H9 (cell line): ENCODE data around the gene PTPRN2. TPM values are rescaled to one million over a fixed set of nuclear protein-coding genes. Genes with fewer than 3 reads are reported as not detected.
"Not testable (repeated sequence)": the region's sequence is repeated elsewhere in the genome, so short reads cannot be mapped to it uniquely, and the experiment has no call there.

ENCODE experiments used
- DNase-seq: peaks from one replicate; pipeline ENCODE4 v3.0.0-alpha.2; 2017
- H2AFZ ChIP-seq: one replicate; pipeline ENCODE4 v1.6.1; 2013; ENCODE audit warnings: mild to moderate bottlenecking, low read length, control low read depth, moderate library complexity
- H2AK5ac ChIP-seq: 2 replicates; pipeline ENCODE4 v1.6.1; 2013; ENCODE audit warnings: low read length, control low read depth, mixed read lengths; ENCODE audit not compliant: insufficient read length
- H2BK120ac ChIP-seq: one replicate; pipeline ENCODE4 v1.6.1; 2013; ENCODE audit warnings: low read depth, mild to moderate bottlenecking, low read length, control low read depth, inconsistent platforms; ENCODE audit not compliant: poor library complexity, severe bottlenecking
- H2BK12ac ChIP-seq: 2 replicates; pipeline ENCODE4 v1.6.1; 2013; ENCODE audit warnings: low read length, control low read depth, mixed read lengths, low read depth; ENCODE audit not compliant: insufficient read length
- H2BK15ac ChIP-seq: 2 replicates; pipeline ENCODE4 v1.6.1; 2013; ENCODE audit warnings: low read depth, low read length, control low read depth
- H2BK20ac ChIP-seq: one replicate; pipeline ENCODE4 v1.6.1; 2013; ENCODE audit warnings: low read depth, mild to moderate bottlenecking, low read length, control low read depth, inconsistent platforms; ENCODE audit not compliant: poor library complexity, severe bottlenecking
- H2BK5ac ChIP-seq: 2 replicates; pipeline ENCODE4 v1.6.1; 2013; ENCODE audit warnings: low read length, control low read depth, mixed read lengths; ENCODE audit not compliant: insufficient read length
- H3K14ac ChIP-seq: 2 replicates; pipeline ENCODE4 v1.6.1; 2013; ENCODE audit warnings: low read length, control low read depth; ENCODE audit not compliant: insufficient read depth
- H3K18ac ChIP-seq: 2 replicates; pipeline ENCODE4 v1.6.1; 2013; ENCODE audit warnings: low read depth, mild to moderate bottlenecking, mixed read lengths, low read length, control low read depth; ENCODE audit not compliant: insufficient read length
- H3K23ac ChIP-seq: 2 replicates; pipeline ENCODE4 v1.6.1; 2013; ENCODE audit warnings: low read length, control low read depth, mixed read lengths, low read depth; ENCODE audit not compliant: insufficient read length
- H3K23me2 ChIP-seq: 2 replicates; pipeline ENCODE4 v1.6.1; 2013; ENCODE audit warnings: low read depth, mild to moderate bottlenecking, mixed read lengths, low read length, control low read depth; ENCODE audit not compliant: insufficient read length, poor library complexity, severe bottlenecking
- H3K27ac ChIP-seq: 2 replicates; pipeline ENCODE4 v1.5.1; 2013; ENCODE audit warnings: low read length, control low read depth, mixed read lengths, low read depth; ENCODE audit not compliant: insufficient read length
- H3K27me3 ChIP-seq: 2 replicates; pipeline ENCODE4 v1.6.1; 2013; ENCODE audit warnings: low read length, control low read depth, inconsistent platforms; ENCODE audit not compliant: insufficient read depth
- H3K4ac ChIP-seq: 2 replicates; pipeline ENCODE4 v1.6.1; 2013; ENCODE audit warnings: low read depth, mild to moderate bottlenecking, control low read depth, inconsistent platforms, low read length, moderate library complexity
- H3K4me1 ChIP-seq: 2 replicates; pipeline ENCODE4 v1.6.1; 2013; ENCODE audit warnings: low read length, control low read depth, inconsistent platforms; ENCODE audit not compliant: insufficient read depth
- H3K4me2 ChIP-seq: 2 replicates; pipeline ENCODE4 v1.6.1; 2013; ENCODE audit warnings: low read length, control low read depth, mixed read lengths; ENCODE audit not compliant: insufficient read length, insufficient read depth
- H3K56ac ChIP-seq: 2 replicates; pipeline ENCODE4 v1.6.1; 2013; ENCODE audit warnings: low read depth, mild to moderate bottlenecking, mixed read lengths, low read length, control low read depth; ENCODE audit not compliant: insufficient read length
- H3K79me1 ChIP-seq: 2 replicates; pipeline ENCODE4 v1.6.1; 2013; ENCODE audit warnings: low read depth, mild to moderate bottlenecking, moderate library complexity, low read length, control low read depth, inconsistent platforms; ENCODE audit not compliant: insufficient read depth, poor library complexity, severe bottlenecking
- H3K79me2 ChIP-seq: 2 replicates; pipeline ENCODE4 v1.6.1; 2013; ENCODE audit warnings: low read length, control low read depth, inconsistent platforms; ENCODE audit not compliant: insufficient read depth
- H3K9ac ChIP-seq: 2 replicates; pipeline ENCODE4 v1.6.1; 2013; ENCODE audit warnings: low read length, control low read depth, mixed read lengths; ENCODE audit not compliant: insufficient read length; ENCODE audit errors: extremely low read depth
- H3K9me3 ChIP-seq: one replicate; pipeline ENCODE4 v1.6.1; 2013; ENCODE audit warnings: low read depth, low read length, inconsistent platforms; ENCODE audit not compliant: control insufficient read depth
- H3T11ph ChIP-seq: one replicate; pipeline ENCODE4 v1.6.1; 2013; ENCODE audit warnings: mild to moderate bottlenecking, low read length, control low read depth, inconsistent platforms
- H4K20me1 ChIP-seq: one replicate; pipeline ENCODE4 v1.6.1; 2013; ENCODE audit not compliant: control insufficient read depth, insufficient read length, insufficient read depth
- H4K5ac ChIP-seq: 2 replicates; pipeline ENCODE4 v1.6.1; 2013; ENCODE audit warnings: low read depth, mild to moderate bottlenecking, mixed read lengths, low read length, control low read depth; ENCODE audit not compliant: insufficient read length
- H4K8ac ChIP-seq: replicated peaks from 2 replicates; pipeline ENCODE4 v1.6.1; 2013; ENCODE audit warnings: low read length, control low read depth, mixed read lengths, low read depth; ENCODE audit not compliant: insufficient read length
- H4K91ac ChIP-seq: 2 replicates; pipeline ENCODE4 v1.6.1; 2013; ENCODE audit warnings: low read depth, mild to moderate bottlenecking, moderate library complexity, mixed read lengths, low read length, control low read depth; ENCODE audit not compliant: insufficient read length
- H3K27ac Mint-ChIP-seq, 3 experiments: 2 replicates in 2 of 3; 3 replicates in 1 of 3; pipeline ENCODE4 v1.8.0; 2020 to 2021; ENCODE audit warnings: mixed read lengths in 3 of 3, mild to moderate bottlenecking in 1 of 3, moderate library complexity in 1 of 3
- H3K27me3 Mint-ChIP-seq: 2 replicates; pipeline ENCODE4 v1.8.0; 2021; ENCODE audit warnings: low read depth, mild to moderate bottlenecking, moderate library complexity, mixed read lengths
- H3K36me3 Mint-ChIP-seq, 3 experiments: 2 replicates in 2 of 3; 3 replicates in 1 of 3; pipeline ENCODE4 v1.8.0; 2020 to 2021; ENCODE audit warnings: low read depth in 3 of 3, mixed read lengths in 3 of 3; ENCODE audit not compliant: insufficient read depth in 1 of 3
- H3K4me1 Mint-ChIP-seq, 2 experiments: 2 replicates each; pipeline ENCODE4 v1.8.0; 2020; ENCODE audit warnings: mixed read lengths in 2 of 2
- H3K4me3 Mint-ChIP-seq, 2 experiments: 2 replicates in 1 of 2; 3 replicates in 1 of 2; pipeline ENCODE4 v1.8.0; 2020 to 2021; ENCODE audit warnings: mild to moderate bottlenecking in 2 of 2, mixed read lengths in 2 of 2, moderate library complexity in 1 of 2
- H3K9me3 Mint-ChIP-seq, 2 experiments: 2 replicates in 1 of 2; 3 replicates in 1 of 2; pipeline ENCODE4 v1.8.0; 2020; ENCODE audit warnings: mild to moderate bottlenecking in 2 of 2, mixed read lengths in 2 of 2, moderate library complexity in 1 of 2
- CTCF ChIP-seq: fragments of 200-600 bp; sonication (generic); conservative IDR thresholded peaks from 3 replicates; pipeline ENCODE4 v1.8.0; 2021; ENCODE audit warnings: antibody characterized with exemption, mild to moderate bottlenecking
- WGBS: extraction: QIAGEN DNeasy Blood & Tissue Kit; methylation state at CpG from one replicate; pipeline ENCODE4 v1.1.7; 2013; ENCODE audit warnings: missing lambda C conversion rate, low lambda C conversion rate, mixed read lengths; ENCODE audit not compliant: insufficient read length; ENCODE audit errors: extremely low coverage; 5-methylcytosine and 5-hydroxymethylcytosine counted together
- total RNA-seq: library from RNA; stranded (reverse); gene quantifications from 2 replicates; pipeline ENCODE4 v1.2.1, GENCODE V29; 2021

PTPRN2 gene
- total RNA-seq, 1 experiment from 2014 or later, result 5.2 TPM

GRCh38 chr7:158295966-158296797 lies 291.4 kb downstream of the PTPRN2 start:
- Histone ChIP-seq H3K14ac (no peak overlapping the region), H3K4me1 (0 out of 2 replicates have a peak, but pooled peaks cover 4% of the 10 kb centered on the region), H2BK12ac (no peak overlapping the region), H3K18ac (no peak overlapping the region), H2BK5ac (no peak overlapping the region), H3K9me3 (no peaks in the 10 kb centered on the region), H2BK15ac (no peak overlapping the region), H3K27me3 (no peaks in the 10 kb centered on the region), H2AFZ (no peak overlapping the region), H3T11ph (no peak overlapping the region), H2AK5ac (no peak overlapping the region), H3K9ac (no peak overlapping the region), H3K4ac (no peak overlapping the region), H3K23ac (no peak overlapping the region), H4K20me1 (no peaks in the 10 kb centered on the region), H4K91ac (no peak overlapping the region), H4K5ac (no peak overlapping the region), H3K27ac (no peak overlapping the region), H3K79me2 (no peaks in the 10 kb centered on the region), H3K56ac (no peak overlapping the region), H3K4me2 (no peak overlapping the region), H3K23me2 (no peaks in the 10 kb centered on the region), H3K79me1 (no peaks in the 10 kb centered on the region), H2BK120ac (no peak overlapping the region), H2BK20ac (no peak overlapping the region), H4K8ac (no peak overlapping the region)
- Mint-ChIP-seq H3K4me1 (peaks cover 30 to 37% of the 10 kb centered on the region in 2 experiments), H3K4me3 (no peak overlapping the region), H3K27ac (peak overlapping the region in 1 of 3 experiments; percentile 70; a peak in 4 of 7 replicates), H3K27me3 (peaks cover 1% of the 10 kb centered on the region; the same call in 1 of the 2 replicates), H3K9me3 (peaks cover 17 to 24% of the 10 kb centered on the region in 2 experiments), H3K36me3 (peaks cover 6 to 23% (median 7%) of the 10 kb centered on the region in 3 experiments)
- no peak for TF ChIP-seq CTCF
- WGBS, result no CpG with 5 or more reads among the region's 16 CpGs
- DNase-seq, result peak; percentile 14

- H3K56ac ChIP-seq, H3K4ac ChIP-seq, H2AK5ac ChIP-seq, H3K27me3 ChIP-seq, H2BK15ac ChIP-seq, H3T11ph ChIP-seq, H3K27ac ChIP-seq, H3K23me2 ChIP-seq, H3K79me1 ChIP-seq, H3K18ac ChIP-seq, H2BK20ac ChIP-seq, H4K5ac ChIP-seq, H2BK5ac ChIP-seq, H3K9me3 ChIP-seq, H3K14ac ChIP-seq, H2BK120ac ChIP-seq, H3K4me2 ChIP-seq, H4K8ac ChIP-seq, H3K4me3 Mint-ChIP-seq, H4K91ac ChIP-seq, H3K9ac ChIP-seq, H3K79me2 ChIP-seq, H4K20me1 ChIP-seq, H3K23ac ChIP-seq, H3K27me3 Mint-ChIP-seq, H3K4me1 ChIP-seq, H2AFZ ChIP-seq, H2BK12ac ChIP-seq, H3K27ac Mint-ChIP-seq: not testable (repeated sequence)
- no CpG with 5 or more reads among the region's 29 CpGs for WGBS
- DNase-seq, result peak; percentile 11
- peaks cover 26 to 28% of the 10 kb centered on the region in 2 experiments for H3K4me1 Mint-ChIP-seq
- peaks cover 23 to 26% of the 10 kb centered on the region in 2 experiments for H3K9me3 Mint-ChIP-seq
- peaks cover 14 to 35% (median 18%) of the 10 kb centered on the region in 3 experiments for H3K36me3 Mint-ChIP-seq
Measured at GRCh38 chr7:158294468-158295215, 293.0 kb downstream of the PTPRN2 start.
